ENCODE measurements around the gene PTGIS. TPM values are rescaled to one million over a fixed set of nuclear protein-coding genes. Genes with fewer than 3 reads are reported as not detected.
A peak's percentile ranks its signal among the peaks of the same experiment; 100 is the strongest.

PTGIS gene
- total RNA-seq, 4 donors from 2014 or later = 1.6 to 34.1 (median 8.6) TPM

DNA sequence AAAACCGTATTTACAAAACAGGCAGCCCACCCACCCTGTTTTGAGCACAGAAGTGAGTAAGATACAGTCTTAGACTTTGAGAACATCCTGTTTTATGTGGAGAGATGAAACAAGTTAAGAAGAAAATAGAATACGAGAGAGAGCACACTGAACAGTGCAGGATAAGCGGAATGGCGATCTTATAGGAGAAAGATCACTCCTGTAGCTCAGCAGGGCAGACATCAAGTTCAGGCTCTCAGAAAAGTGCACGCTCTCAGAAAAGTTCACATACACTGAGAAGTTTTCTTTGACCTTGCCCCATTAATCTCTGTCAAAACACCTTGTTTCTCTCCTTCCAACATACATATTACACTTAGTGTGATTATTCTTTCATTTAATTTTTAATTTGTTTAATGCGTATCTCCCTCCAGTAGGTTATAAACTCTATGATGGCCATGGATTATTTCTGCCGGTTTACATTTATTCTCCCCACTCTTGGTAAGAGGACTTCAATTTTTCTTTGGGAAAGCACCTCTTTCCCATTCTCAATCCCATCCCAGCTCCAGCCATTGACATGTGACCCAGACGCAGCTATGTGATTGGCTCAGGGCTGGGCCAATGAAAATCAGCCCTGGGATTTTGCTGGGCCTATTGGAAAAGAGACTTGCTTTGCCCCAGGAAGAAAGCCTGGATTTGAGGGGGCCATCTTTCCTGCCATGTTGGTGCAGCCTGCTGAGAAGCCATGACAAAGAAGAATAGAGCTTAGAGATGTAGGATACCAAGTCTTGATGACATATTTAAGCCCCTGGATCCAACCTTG, 101.6 kb downstream of the PTGIS start:
- H3K27me3 ChIP-seq = peaks cover 0 to 25% (median 0%) of the 10 kb centered on the region in 4 donors
- H3K4me3 ChIP-seq = no peak overlapping the region
- intact Hi-C loops (cut with DNase I) = no loop called here
- no peak for DNase-seq
- H3K27ac ChIP-seq = no peak overlapping the region
- H3K36me3 ChIP-seq = no peaks in the 10 kb centered on the region
- no peaks in the 10 kb centered on the region for H3K4me1 ChIP-seq
- no peaks in the 10 kb centered on the region for H3K9me3 ChIP-seq
- TF ChIP-seq POLR2A (IDR thresholded peaks at IDR 0.05) (no peak), CTCF (IDR thresholded peaks at IDR 0.05) (no peak)
- 83% methylated on average over 8 of the region's 8 CpGs for WGBS, 2 donors

- Histone ChIP-seq H3K36me3 (no peaks in the 10 kb centered on the region), H3K27me3 (peaks cover 0 to 23% (median 0%) of the 10 kb centered on the region in 4 donors), H3K27ac (peak overlapping the region in 1 of 4 donors; percentile 5), H3K9me3 (no peaks in the 10 kb centered on the region), H3K4me3 (no peak overlapping the region), H3K4me1 (no peaks in the 10 kb centered on the region)
- no peak for DNase-seq
- TF ChIP-seq CTCF (IDR thresholded peaks at IDR 0.05) (no peak), POLR2A (IDR thresholded peaks at IDR 0.05) (no peak)
- intact Hi-C loops (cut with DNase I) = no loop called here
- 87 to 100% methylated on average over 5 to 6 of the region's 7 CpGs for WGBS, 2 donors
Measured at GRCh38 chr20:49464556-49464955, 103.4 kb downstream of the PTGIS start.

DNA sequence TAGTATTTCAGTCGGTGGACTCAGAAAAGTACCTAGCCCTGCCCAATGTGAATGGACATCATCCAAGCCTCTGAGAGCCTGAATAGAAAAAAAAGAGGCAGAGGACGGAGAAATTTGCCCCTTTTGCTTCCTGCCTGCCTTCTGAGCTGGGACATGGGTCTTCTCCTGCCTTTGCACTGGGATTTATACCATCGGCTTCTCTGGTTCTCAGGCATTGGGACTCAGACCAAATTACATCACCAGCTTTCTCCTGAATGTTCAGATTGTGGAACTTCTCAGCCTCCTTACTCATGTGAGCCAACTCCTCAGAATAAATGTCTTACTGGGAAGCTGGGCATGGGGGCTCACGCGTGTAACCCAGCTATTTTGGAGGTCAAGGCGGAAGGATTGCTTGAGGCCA, 105.3 kb downstream of the PTGIS start:
- WGBS, 2 donors = 63 to 66% methylated on average over 6 of the region's 6 CpGs
- H3K4me3 ChIP-seq = no peak overlapping the region
- H3K36me3 ChIP-seq = no peaks in the 10 kb centered on the region
- H3K9me3 ChIP-seq = no peaks in the 10 kb centered on the region
- no peak for DNase-seq
- no peaks in the 10 kb centered on the region for H3K4me1 ChIP-seq
- TF ChIP-seq POLR2A (IDR thresholded peaks at IDR 0.05) (no peak), CTCF (IDR thresholded peaks at IDR 0.05) (no peak)
- H3K27me3 ChIP-seq = peaks cover 0 to 19% (median 0%) of the 10 kb centered on the region in 4 donors
- H3K27ac ChIP-seq = peak overlapping the region in 1 of 4 donors; percentile 37
- intact Hi-C loops (cut with DNase I) = no loop called here

DNA sequence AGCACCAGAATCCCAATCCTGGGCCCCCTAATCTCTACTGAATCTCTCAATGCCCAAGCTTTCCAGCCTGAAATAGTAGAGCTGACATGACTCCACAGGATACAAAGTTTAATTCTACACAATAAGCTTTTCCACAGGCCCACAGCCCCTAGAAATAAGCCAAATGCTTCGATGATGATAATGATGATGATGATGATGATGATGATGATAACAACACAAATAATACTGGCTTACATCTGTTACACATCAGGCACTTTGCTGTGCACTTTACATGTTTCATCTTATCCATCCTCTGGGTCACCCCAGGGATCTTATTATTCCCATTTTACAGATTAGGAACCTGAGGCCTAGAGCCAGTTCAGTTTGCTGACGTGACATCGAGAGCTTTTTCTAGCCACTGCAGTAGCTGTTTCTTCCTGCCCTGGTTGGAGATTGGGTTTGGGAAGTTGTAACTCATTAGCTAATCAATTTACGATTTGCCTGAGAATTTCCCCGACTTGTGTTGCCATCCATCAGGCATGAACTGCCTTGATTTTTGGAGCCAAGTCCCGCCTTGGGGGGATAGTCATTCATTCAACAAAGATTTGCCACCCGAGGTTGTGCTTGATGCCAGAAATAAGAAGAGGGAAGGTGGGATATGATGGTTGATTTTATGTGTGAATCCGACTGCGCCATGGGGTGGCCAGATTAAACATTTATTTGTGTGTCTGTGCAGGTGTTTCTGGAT, 105.9 kb downstream of the PTGIS start:
- 61 to 75% methylated on average over 9 of the region's 9 CpGs for WGBS, 2 donors
- H3K27me3 ChIP-seq = peaks cover 0 to 21% (median 0%) of the 10 kb centered on the region in 4 donors
- intact Hi-C loops (cut with DNase I) = no loop called here
- H3K36me3 ChIP-seq = no peaks in the 10 kb centered on the region
- H3K4me1 ChIP-seq = no peaks in the 10 kb centered on the region
- DNase-seq = no peak
- TF ChIP-seq CTCF (IDR thresholded peaks at IDR 0.05) = no peak
- no peak for TF ChIP-seq POLR2A (IDR thresholded peaks at IDR 0.05)
- no peak overlapping the region for H3K4me3 ChIP-seq
- H3K9me3 ChIP-seq = no peaks in the 10 kb centered on the region
- peak overlapping the region in 1 of 4 donors; percentile 37 for H3K27ac ChIP-seq

DNA sequence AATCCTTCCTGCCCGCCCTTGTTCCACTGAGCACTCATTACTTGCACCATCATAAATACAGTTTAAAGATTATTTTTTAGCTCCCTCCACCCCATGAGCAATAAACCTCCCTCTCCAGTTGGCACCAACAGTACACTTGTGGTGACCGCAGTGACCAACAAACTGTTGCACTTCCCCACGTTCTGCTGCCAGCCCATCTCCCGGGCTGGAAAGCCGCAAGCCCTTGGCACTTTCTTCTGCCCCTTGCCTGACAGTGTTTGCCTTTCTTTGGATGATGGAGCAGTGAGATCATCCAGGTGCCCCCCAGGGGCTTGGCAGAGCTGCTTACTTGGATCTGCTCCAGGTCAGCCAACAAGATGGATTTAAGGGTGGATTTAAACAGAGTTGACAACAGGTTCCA, 107.0 kb downstream of the PTGIS start:
- WGBS, 2 donors = 25 to 45% methylated on average over 5 of the region's 5 CpGs
- intact Hi-C loops (cut with DNase I) = no loop called here
- H3K4me1 ChIP-seq = no peaks in the 10 kb centered on the region
- no peaks in the 10 kb centered on the region for H3K36me3 ChIP-seq
- DNase-seq = no peak
- peaks cover 0 to 30% (median 0%) of the 10 kb centered on the region in 4 donors for H3K27me3 ChIP-seq
- TF ChIP-seq CTCF (IDR thresholded peaks at IDR 0.05) = no peak
- TF ChIP-seq POLR2A (IDR thresholded peaks at IDR 0.05) = no peak
- H3K27ac ChIP-seq = peak overlapping the region in 1 of 4 donors; percentile 29
- no peaks in the 10 kb centered on the region for H3K9me3 ChIP-seq
- no peak overlapping the region for H3K4me3 ChIP-seq

All from esophagus squamous epithelium (tissue), 5 donors.